GM21528 (cell line): ENCODE data around the gene RNF150.

ENCODE experiments used
- ATAC-seq: cut with Tn5 transposase; IDR thresholded peaks from one replicate; pipeline ENCODE4 v1.9.1; 2021; ENCODE audit warnings: mild to moderate bottlenecking, moderate library complexity; ENCODE audit not compliant: unreplicated experiment, low FRiP score

Gene RNF150

GRCh38 chr4:141035920-141036319 is 97.3 kb downstream of the RNF150 start:
- ATAC-seq, result no peak

- no peak for ATAC-seq
These were observed 105.2 kb downstream of the RNF150 start for GRCh38 chr4:141028024-141028529.

- no peak for ATAC-seq
These were observed 105.8 kb downstream of the RNF150 start for GRCh38 chr4:141027421-141027820.

GRCh38 chr4:141026900-141027299 is 106.4 kb downstream of the RNF150 start:
- ATAC-seq, result no peak

- no peak for ATAC-seq
These were observed 110.2 kb downstream of the RNF150 start for GRCh38 chr4:141023051-141023450.

GRCh38 chr4:141022111-141022695 is 111.1 kb downstream of the RNF150 start:
- no peak for ATAC-seq

- no peak for ATAC-seq
These were observed 111.7 kb downstream of the RNF150 start for GRCh38 chr4:141021397-141022110.

- no peak for ATAC-seq
These were observed 112.4 kb downstream of the RNF150 start for GRCh38 chr4:141020801-141021261.

- no peak for ATAC-seq
These were observed 113.5 kb downstream of the RNF150 start for GRCh38 chr4:141019768-141020167.

- ATAC-seq, result no peak
These were observed 117.0 kb downstream of the RNF150 start for GRCh38 chr4:141016117-141016798.

- ATAC-seq, result no peak
These were observed 119.4 kb downstream of the RNF150 start for GRCh38 chr4:141013899-141014298.

- ATAC-seq, result no peak
These were observed 121.4 kb downstream of the RNF150 start for GRCh38 chr4:141011901-141012315.

- ATAC-seq, result no peak
These were observed 123.3 kb downstream of the RNF150 start for GRCh38 chr4:141009931-141010330.

GRCh38 chr4:141009129-141009528 is 124.1 kb downstream of the RNF150 start:
- no peak for ATAC-seq

GRCh38 chr4:141006242-141006802 is 126.9 kb downstream of the RNF150 start:
- ATAC-seq, result no peak

GRCh38 chr4:141004823-141005222 is 128.4 kb downstream of the RNF150 start:
- ATAC-seq, result no peak

GRCh38 chr4:141003193-141003592 is 130.1 kb downstream of the RNF150 start:
- no peak for ATAC-seq

GRCh38 chr4:141002323-141002805 is 130.9 kb downstream of the RNF150 start:
- ATAC-seq, result no peak

GRCh38 chr4:140996766-140997165 is 136.5 kb downstream of the RNF150 start:
- no peak for ATAC-seq

- no peak for ATAC-seq
These were observed 138.2 kb downstream of the RNF150 start for GRCh38 chr4:140995058-140995457.

- no peak for ATAC-seq
These were observed 139.3 kb downstream of the RNF150 start for GRCh38 chr4:140994015-140994414.
